ENCODE measurements around the gene NCAPD2.

Gene NCAPD2

GRCh38 chr12:6537580-6538419 lies 43.9 kb downstream of the NCAPD2 start:
- peak overlapping the region; percentile 99 for H3K27ac ChIP-seq
- TF ChIP-seq CTCF (IDR thresholded peaks at IDR 0.05), result peak; percentile 99

GRCh38 chr12:6538420-6539313 lies 44.8 kb downstream of the NCAPD2 start:
- TF ChIP-seq ZFX (IDR thresholded peaks at IDR 0.05; ENCODE audit: borderline replicate concordance) (no peak), CTCF (IDR thresholded peaks at IDR 0.05) (no peak)
- peak overlapping the region; percentile 99 for H3K27ac ChIP-seq

GRCh38 chr12:6539314-6539682 lies 45.4 kb downstream of the NCAPD2 start:
- TF ChIP-seq CTCF (IDR thresholded peaks at IDR 0.05) (no peak), ZFX (IDR thresholded peaks at IDR 0.05; ENCODE audit: borderline replicate concordance) (no peak)
- peak overlapping the region; percentile 99 for H3K27ac ChIP-seq

- peak overlapping the region; percentile 99 for H3K27ac ChIP-seq
Observed at GRCh38 chr12:6539707-6540134, 45.8 kb downstream of the NCAPD2 start.

GRCh38 chr12:6540181-6540877 lies 46.4 kb downstream of the NCAPD2 start:
- peak overlapping the region; percentile 99 for H3K27ac ChIP-seq
- TF ChIP-seq ZFX (IDR thresholded peaks at IDR 0.05; ENCODE audit: borderline replicate concordance) (no peak), CTCF (IDR thresholded peaks at IDR 0.05) (no peak; the same call in 1 of the 2 replicates)

More at GRCh38 chr12:6539707-6540134, 45.8 kb downstream of the NCAPD2 start:
- TF ChIP-seq ZFX (IDR thresholded peaks at IDR 0.05; ENCODE audit: borderline replicate concordance), result no peak
- TF ChIP-seq CTCF (IDR thresholded peaks at IDR 0.05), result peak; percentile 26; the same call in 1 of the 2 replicates

- no peak for TF ChIP-seq CTCF (IDR thresholded peaks at IDR 0.05)
- TF ChIP-seq ZFX (IDR thresholded peaks at IDR 0.05; ENCODE audit: borderline replicate concordance), result no peak
- H3K27ac ChIP-seq, result peak overlapping the region; percentile 99
Observed at GRCh38 chr12:6541371-6542165, 47.7 kb downstream of the NCAPD2 start.
